Loucy (cell line): Measurements from ENCODE around the gene GGA3.

Experiments
- H2AFZ ChIP-seq: fragments of 200-600 bp; sonication (generic); 2 replicates; pipeline ENCODE4 v1.6.0; 2016; ENCODE audit warnings: antibody characterized with exemption, mild to moderate bottlenecking, low read length, moderate library complexity
- H3F3A ChIP-seq: fragments of 200-600 bp; 2 replicates; pipeline ENCODE4 v1.6.0; 2016; ENCODE audit warnings: antibody characterized with exemption, low read depth, mild to moderate bottlenecking
- H3K27me3 ChIP-seq: fragments of 200-600 bp; sonication (generic); 2 replicates; pipeline ENCODE4 v1.6.1; 2014; ENCODE audit warnings: low read length, mild to moderate bottlenecking; ENCODE audit not compliant: insufficient read depth, poor library complexity, severe bottlenecking
- H3K36me3 ChIP-seq: fragments of 200-600 bp; sonication (generic); 2 replicates; pipeline ENCODE4 v1.6.1; 2016; ENCODE audit warnings: low read length; ENCODE audit not compliant: insufficient read depth
- H3K4me1 ChIP-seq: fragments of 200-600 bp; sonication (generic); 2 replicates; pipeline ENCODE4 v1.5.1; 2014; ENCODE audit warnings: low read length, mild to moderate bottlenecking; ENCODE audit not compliant: insufficient read depth, poor library complexity, severe bottlenecking
- H3K4me2 ChIP-seq: fragments of 200-600 bp; sonication (generic); 2 replicates; pipeline ENCODE4 v1.6.0; 2014; ENCODE audit warnings: antibody characterized with exemption, low read length, low read depth, mild to moderate bottlenecking; ENCODE audit not compliant: poor library complexity, severe bottlenecking
- H3K4me3 ChIP-seq: fragments of 200-600 bp; sonication (generic); 2 replicates; pipeline ENCODE4 v1.5.1; 2014; ENCODE audit warnings: low read length, mild to moderate bottlenecking, mixed read lengths; ENCODE audit not compliant: poor library complexity, severe bottlenecking
- H3K79me2 ChIP-seq: fragments of 200-600 bp; sonication (generic); 2 replicates; pipeline ENCODE4 v1.6.1; 2014; ENCODE audit warnings: low read length; ENCODE audit not compliant: insufficient read depth
- H3K9ac ChIP-seq: fragments of 200-600 bp; sonication (generic); 2 replicates; pipeline ENCODE4 v1.6.0; 2014; ENCODE audit warnings: mild to moderate bottlenecking, low read depth, low read length, moderate library complexity; ENCODE audit not compliant: poor library complexity, severe bottlenecking
- H3K9me2 ChIP-seq: fragments of 200-600 bp; sonication (generic); replicated peaks from 2 replicates; pipeline ENCODE4 v1.6.1; 2016; ENCODE audit warnings: low read depth, low read length, mixed read lengths
- H3K9me3 ChIP-seq: fragments of 200-600 bp; sonication (generic); 2 replicates; pipeline ENCODE4 v1.6.1; 2014; ENCODE audit warnings: mild to moderate bottlenecking, antibody characterized with exemption, low read length, low read depth; ENCODE audit not compliant: insufficient read depth
- H4K20me1 ChIP-seq: fragments of 200-600 bp; sonication (generic); 2 replicates; pipeline ENCODE4 v1.6.0; 2014; ENCODE audit warnings: antibody characterized with exemption, low read length, mild to moderate bottlenecking; ENCODE audit not compliant: insufficient read depth, poor library complexity, severe bottlenecking
- EZH2phosphoT487 ChIP-seq: fragments of 200-600 bp; IDR thresholded peaks from 2 replicates; pipeline ENCODE4 v1.6.1; 2018; ENCODE audit warnings: antibody characterized with exemption, mild to moderate bottlenecking, moderate library complexity, borderline replicate concordance
- TF ChIP-seq, protein P1 (sequence below): fragments of 200-600 bp; sonication (generic); conservative IDR thresholded peaks from 2 replicates; pipeline ENCODE4 v1.5.1; 2014; ENCODE audit warnings: mild to moderate bottlenecking, antibody characterized with exemption, low read length

Gene GGA3

GRCh38 chr17:75289115-75289831, 27.9 kb upstream of the GGA3 start, which contains the start of gene SLC25A19:
SLC25A19 (minus strand) TSS chr17:75289433; CDS start chr17:75286764, 2,669 bp downstream.
- peak within 1 kb of the TSS; percentile 81 for H3K4me2 ChIP-seq
- H3K9me3 ChIP-seq = no peaks in the 10 kb centered on the region
- H3K9ac ChIP-seq = peak within 1 kb of the TSS; percentile 72
- peak within 1 kb of the TSS; percentile 91 for H2AFZ ChIP-seq
- H3K79me2 ChIP-seq = peaks cover 20% of the 10 kb centered on the region; the same call in 1 of the 2 replicates
- no peaks in the 10 kb centered on the region for H3K27me3 ChIP-seq
- H3K4me1 ChIP-seq = peaks cover 10% of the 10 kb centered on the region
- peaks cover 5% of the 10 kb centered on the region; the same call in 1 of the 2 replicates for H3K36me3 ChIP-seq
- 0 out of 2 replicates have a peak, but pooled peaks cover 4% of the 10 kb centered on the region for H3F3A ChIP-seq
- no peak for TF ChIP-seq EZH2phosphoT487
- TF ChIP-seq, protein P1, sequence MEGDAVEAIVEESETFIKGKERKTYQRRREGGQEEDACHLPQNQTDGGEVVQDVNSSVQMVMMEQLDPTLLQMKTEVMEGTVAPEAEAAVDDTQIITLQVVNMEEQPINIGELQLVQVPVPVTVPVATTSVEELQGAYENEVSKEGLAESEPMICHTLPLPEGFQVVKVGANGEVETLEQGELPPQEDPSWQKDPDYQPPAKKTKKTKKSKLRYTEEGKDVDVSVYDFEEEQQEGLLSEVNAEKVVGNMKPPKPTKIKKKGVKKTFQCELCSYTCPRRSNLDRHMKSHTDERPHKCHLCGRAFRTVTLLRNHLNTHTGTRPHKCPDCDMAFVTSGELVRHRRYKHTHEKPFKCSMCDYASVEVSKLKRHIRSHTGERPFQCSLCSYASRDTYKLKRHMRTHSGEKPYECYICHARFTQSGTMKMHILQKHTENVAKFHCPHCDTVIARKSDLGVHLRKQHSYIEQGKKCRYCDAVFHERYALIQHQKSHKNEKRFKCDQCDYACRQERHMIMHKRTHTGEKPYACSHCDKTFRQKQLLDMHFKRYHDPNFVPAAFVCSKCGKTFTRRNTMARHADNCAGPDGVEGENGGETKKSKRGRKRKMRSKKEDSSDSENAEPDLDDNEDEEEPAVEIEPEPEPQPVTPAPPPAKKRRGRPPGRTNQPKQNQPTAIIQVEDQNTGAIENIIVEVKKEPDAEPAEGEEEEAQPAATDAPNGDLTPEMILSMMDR = peak; percentile 37; the same call in 1 of the 2 replicates
- H3K4me3 ChIP-seq = peak within 1 kb of the TSS; percentile 81
- no peaks in the 10 kb centered on the region for H3K9me2 ChIP-seq
- no peaks in the 10 kb centered on the region for H4K20me1 ChIP-seq

GRCh38 chr17:75288770-75289114, 27.3 kb upstream of the GGA3 start:
- H3K27me3 ChIP-seq = no peaks in the 10 kb centered on the region

GRCh38 chr17:75288359-75288758, 27.0 kb upstream of the GGA3 start:
- Histone ChIP-seq H2AFZ (peak overlapping the region; percentile 83; the same call in 1 of the 2 replicates), H3K9ac (peak overlapping the region; percentile 66), H4K20me1 (no peaks in the 10 kb centered on the region), H3K4me2 (peak overlapping the region; percentile 81), H3K79me2 (peaks cover 20% of the 10 kb centered on the region; the same call in 1 of the 2 replicates), H3F3A (0 out of 2 replicates have a peak, but pooled peaks cover 4% of the 10 kb centered on the region), H3K9me3 (no peaks in the 10 kb centered on the region), H3K36me3 (peaks cover 5% of the 10 kb centered on the region; the same call in 1 of the 2 replicates), H3K4me3 (peak overlapping the region; percentile 81), H3K27me3 (no peaks in the 10 kb centered on the region), H3K4me1 (peaks cover 10% of the 10 kb centered on the region), H3K9me2 (no peaks in the 10 kb centered on the region)
- TF ChIP-seq, protein P1 = no peak
- TF ChIP-seq EZH2phosphoT487 = no peak

More at GRCh38 chr17:75288770-75289114, 27.3 kb upstream of the GGA3 start:
- peaks cover 10% of the 10 kb centered on the region for H3K4me1 ChIP-seq
- peaks cover 5% of the 10 kb centered on the region; the same call in 1 of the 2 replicates for H3K36me3 ChIP-seq
- no peak for TF ChIP-seq EZH2phosphoT487
- TF ChIP-seq, protein P1 = no peak
- no peaks in the 10 kb centered on the region for H3K9me3 ChIP-seq
- peak overlapping the region; percentile 81 for H3K4me3 ChIP-seq
- 0 out of 2 replicates have a peak, but pooled peaks cover 4% of the 10 kb centered on the region for H3F3A ChIP-seq
- peak overlapping the region; percentile 66 for H3K9ac ChIP-seq
- no peaks in the 10 kb centered on the region for H3K9me2 ChIP-seq
- peak overlapping the region; percentile 83 for H2AFZ ChIP-seq
- peak overlapping the region; percentile 81 for H3K4me2 ChIP-seq
- H4K20me1 ChIP-seq = no peaks in the 10 kb centered on the region
- H3K79me2 ChIP-seq = peaks cover 20% of the 10 kb centered on the region; the same call in 1 of the 2 replicates
